Astrocyte (in vitro differentiated cells and primary cell): ENCODE results near the gene ASB3.

Source experiments
- EZH2 ChIP-seq: IDR thresholded peaks from 2 replicates; pipeline ENCODE4 v1.6.1; 2012; ENCODE audit warnings: mild to moderate bottlenecking, low read length, inconsistent platforms; ENCODE audit not compliant: insufficient read depth
- TF ChIP-seq, protein P1 (sequence below): IDR thresholded peaks from 2 replicates; pipeline ENCODE4 v1.5.1; 2011; ENCODE audit warnings: low read depth, mild to moderate bottlenecking, inconsistent platforms, low read length, moderate library complexity; ENCODE audit not compliant: insufficient read depth

- TF ChIP-seq, protein P1, sequence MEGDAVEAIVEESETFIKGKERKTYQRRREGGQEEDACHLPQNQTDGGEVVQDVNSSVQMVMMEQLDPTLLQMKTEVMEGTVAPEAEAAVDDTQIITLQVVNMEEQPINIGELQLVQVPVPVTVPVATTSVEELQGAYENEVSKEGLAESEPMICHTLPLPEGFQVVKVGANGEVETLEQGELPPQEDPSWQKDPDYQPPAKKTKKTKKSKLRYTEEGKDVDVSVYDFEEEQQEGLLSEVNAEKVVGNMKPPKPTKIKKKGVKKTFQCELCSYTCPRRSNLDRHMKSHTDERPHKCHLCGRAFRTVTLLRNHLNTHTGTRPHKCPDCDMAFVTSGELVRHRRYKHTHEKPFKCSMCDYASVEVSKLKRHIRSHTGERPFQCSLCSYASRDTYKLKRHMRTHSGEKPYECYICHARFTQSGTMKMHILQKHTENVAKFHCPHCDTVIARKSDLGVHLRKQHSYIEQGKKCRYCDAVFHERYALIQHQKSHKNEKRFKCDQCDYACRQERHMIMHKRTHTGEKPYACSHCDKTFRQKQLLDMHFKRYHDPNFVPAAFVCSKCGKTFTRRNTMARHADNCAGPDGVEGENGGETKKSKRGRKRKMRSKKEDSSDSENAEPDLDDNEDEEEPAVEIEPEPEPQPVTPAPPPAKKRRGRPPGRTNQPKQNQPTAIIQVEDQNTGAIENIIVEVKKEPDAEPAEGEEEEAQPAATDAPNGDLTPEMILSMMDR: no peak
- no peak for TF ChIP-seq EZH2
Observed at GRCh38 chr2:53640466-53640865, 146.3 kb downstream of the ASB3 start.
